Measurements from ENCODE around the gene PODN. TPM values are rescaled to one million over a fixed set of nuclear protein-coding genes. Genes with fewer than 3 reads are reported as not detected.

Gene PODN
- total RNA-seq, 1 experiment from 2014 or later, result not detected

DNA sequence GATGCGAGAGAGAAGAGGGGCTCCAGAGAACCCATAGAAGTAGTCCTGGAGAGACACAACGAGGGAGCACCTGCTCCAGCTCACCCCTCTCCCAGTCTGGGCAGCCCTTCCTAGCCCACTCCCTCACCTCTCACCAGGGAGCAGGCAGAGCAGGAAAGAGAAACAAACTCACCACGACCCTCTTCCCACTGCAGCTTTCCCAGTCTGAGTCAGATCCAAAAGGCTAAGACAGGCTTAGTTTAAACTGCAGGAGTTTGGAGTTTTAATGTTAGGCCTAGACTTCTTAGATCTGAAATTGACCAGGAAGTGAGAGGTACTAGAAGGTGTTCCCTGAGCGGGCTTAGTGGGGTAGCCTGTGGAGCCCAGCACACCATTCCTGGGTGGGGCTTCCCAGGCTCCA lies 50.8 kb downstream of the PODN start:
- no peak for DNase-seq (ENCODE audit: low read depth)

DNA sequence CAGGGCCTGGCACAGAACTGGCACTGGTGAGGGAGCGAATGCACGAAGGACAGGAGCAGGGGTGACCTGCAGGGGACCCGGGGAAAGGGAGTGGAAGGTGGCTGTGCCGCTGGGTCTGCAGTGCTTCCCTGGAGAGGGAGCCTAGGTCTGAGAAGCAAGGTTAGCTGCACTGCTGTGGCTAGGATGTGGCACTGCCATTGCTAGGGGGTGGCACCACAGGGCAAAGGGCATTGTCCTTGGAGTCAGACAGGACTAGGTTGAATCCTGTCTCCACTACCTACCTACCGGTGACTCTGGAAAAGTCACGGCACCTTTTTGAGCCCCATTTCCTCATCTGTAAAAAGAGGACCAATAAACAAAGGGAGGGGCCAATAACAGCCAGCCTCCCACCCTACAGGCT lies 52.1 kb downstream of the PODN start:
- DNase-seq (ENCODE audit: low read depth), result no peak

DNA sequence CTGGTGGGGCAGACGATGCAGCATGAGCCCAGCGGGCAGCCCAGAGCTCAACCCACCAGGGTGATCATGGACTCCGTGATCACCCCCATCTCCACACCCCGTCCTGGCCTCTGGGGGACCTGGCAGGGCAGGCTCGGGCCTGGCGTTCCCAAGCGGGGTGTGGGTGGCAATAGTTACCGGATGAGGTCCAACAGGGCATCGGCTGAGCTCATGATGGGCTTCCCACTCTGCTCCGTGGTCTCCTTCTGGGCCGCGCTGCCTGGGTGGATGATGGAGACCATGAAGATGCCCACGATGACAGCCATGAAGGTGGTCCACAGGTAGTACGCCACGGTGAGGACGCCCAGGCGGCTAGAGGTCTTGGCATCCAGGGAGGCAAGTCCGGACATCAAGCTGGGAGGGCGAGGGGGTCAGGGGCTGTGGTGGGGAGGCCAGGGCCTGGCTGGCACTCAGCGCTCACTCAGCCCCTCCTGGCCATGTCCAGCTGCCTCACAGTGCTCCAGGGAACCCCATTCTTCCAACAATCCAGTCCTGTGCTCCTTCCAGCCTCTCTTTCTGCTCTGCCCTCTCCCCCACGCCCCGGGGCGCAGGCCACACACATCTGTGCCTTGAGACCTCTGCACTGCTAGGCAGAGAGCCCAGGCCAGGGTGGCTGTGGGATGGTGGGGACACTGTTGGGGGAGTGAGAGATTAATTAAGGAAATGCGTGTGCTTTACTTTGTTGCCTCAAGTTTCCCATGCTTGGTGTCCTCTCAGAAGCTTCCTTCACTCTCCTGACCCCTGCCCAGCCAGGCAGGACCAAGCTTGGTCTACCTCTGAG lies 52.8 kb downstream of the PODN start:
- DNase-seq (ENCODE audit: low read depth), result no peak

DNA sequence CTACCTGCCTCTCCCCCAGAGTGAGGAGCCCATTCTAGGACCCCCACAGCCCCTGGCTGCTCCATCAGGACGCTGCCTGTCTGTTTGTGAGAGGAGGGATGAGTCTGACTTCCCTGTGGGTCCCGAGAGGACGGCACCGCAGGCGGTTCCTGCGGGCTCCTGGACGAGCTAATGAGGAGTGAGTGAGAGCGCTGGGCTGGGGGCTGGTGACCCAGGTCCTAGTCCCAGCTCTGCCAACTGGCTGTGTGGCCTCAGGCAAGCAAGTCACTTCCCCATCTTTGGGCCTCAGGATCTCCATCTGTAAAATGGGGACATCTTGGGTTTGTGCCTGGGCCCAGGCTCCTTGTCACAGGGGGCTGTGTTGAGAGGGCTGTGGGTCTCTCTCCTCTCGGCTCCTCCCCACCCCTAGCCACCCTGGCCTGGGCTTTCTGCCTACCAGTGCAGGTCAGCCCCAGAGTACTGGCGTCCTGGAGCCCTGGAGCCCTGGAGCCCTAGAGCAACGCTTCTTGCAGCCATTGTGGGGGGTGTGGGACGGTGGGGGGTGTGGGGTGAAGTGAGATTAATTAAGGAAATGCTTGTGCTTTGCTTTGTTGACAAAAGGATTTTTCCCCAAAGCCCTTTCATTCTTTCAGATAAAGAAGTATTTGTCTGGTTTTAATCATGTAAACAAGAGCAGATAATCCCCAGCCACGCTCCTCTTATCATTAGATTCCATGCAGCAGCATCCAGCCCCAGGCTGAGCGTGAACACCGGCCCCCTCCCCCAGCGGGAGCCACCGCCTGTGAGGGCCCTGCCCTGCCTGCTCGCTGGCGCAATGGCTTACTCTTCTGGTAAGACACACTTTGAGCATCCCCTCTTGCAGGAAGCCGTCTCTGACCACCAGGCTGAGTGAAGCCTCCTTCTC lies 53.6 kb downstream of the PODN start:
- DNase-seq (ENCODE audit: low read depth), result no peak

DNA sequence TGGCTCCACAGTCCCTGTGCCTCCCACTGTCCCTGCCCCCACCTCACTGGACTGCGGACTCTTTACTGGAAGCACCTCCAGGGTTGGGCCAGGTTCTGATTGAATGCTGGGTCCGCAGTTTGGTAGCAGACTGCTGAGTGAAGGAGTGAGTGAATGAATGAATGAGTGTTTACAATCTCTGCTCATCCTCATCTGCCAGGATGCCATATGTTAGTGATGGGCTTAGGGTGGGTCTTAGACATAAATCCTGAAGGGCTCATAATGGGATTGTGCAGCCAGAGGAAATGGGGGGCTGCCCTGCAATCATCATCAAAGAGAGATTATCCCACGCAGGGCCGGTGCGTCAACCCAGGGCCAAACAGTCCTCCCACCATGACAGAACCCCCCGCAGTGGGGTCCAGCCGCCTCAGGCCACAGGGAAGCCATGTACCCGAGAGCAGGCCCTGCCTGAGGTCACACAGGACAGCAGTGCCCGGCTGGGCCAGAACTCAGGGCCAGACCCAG lies 54.3 kb downstream of the PODN start:
- no peak for DNase-seq (ENCODE audit: low read depth)

DNA sequence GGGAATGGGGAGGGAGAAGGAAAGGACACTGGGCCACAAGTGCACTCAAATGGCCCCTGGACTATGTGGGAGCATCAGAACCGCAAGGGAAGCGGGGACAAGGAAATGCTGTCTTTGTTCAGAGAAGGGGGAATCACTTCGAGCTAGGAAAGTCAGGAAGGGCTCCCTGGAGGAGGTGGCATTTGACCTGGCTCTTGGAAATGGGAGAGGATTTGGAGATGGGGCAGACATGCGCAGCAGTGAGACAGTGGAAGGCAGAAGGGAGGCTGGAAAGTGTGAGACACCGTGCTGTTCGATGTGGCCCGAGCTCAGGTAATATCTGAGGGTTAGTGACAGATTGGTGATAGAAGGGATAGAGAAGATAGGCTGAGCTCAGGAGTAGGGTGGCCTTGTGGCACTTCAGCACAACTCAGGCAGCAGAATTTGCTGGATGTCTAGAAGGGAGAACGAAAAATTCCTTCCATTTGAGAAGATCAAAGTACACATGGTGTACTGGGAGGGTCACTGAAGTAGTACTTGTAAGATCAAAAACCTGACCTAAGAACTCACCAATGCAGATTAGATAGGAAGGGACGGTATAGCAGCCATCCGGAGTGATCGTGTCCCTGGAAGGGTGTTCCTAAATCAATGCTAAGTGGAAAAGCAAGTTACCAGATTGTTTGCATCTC lies 55.1 kb downstream of the PODN start:
- no peak for DNase-seq (ENCODE audit: low read depth)

DNA sequence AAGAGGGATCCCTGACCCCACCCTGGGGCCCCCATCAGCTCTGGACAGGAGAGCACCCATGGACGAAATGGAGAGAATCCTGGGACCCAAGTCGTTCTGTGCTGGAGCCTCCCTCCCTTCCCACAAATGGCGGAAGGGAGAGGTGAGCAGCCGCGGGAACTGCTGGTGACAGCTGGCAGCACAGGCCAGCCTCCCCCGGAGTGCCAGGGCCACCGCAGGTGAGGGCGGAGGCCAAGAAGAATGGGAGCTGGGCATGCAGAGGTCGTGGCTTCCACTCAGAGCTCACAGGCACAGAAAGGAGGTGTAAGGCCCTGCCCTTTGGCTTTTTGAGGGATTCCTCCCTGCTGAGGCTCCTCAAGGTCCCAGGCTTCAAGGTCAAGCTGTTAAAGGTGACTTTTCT lies 55.8 kb downstream of the PODN start:
- no peak for DNase-seq (ENCODE audit: low read depth)

DNA sequence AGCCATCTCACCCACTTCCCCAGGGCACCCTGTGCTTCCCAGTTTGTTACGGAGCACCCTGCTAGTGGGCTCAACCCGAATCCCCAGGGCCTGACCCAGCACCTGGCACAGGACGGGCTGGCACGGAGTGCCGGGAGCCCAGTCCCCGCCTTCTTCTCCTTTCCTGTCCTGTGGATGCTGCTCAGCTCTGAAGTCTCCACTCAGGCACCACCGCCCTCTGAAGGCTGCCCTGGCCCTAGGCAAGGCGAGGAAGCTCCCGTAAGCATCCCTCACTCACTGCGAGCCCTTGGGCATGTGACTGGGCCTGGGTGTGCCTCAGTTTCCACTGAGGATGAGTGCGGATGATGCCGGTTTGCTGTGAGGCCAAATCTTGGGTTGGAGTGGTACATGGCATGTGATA lies 58.6 kb downstream of the PODN start:
- DNase-seq (ENCODE audit: low read depth), result no peak

DNA sequence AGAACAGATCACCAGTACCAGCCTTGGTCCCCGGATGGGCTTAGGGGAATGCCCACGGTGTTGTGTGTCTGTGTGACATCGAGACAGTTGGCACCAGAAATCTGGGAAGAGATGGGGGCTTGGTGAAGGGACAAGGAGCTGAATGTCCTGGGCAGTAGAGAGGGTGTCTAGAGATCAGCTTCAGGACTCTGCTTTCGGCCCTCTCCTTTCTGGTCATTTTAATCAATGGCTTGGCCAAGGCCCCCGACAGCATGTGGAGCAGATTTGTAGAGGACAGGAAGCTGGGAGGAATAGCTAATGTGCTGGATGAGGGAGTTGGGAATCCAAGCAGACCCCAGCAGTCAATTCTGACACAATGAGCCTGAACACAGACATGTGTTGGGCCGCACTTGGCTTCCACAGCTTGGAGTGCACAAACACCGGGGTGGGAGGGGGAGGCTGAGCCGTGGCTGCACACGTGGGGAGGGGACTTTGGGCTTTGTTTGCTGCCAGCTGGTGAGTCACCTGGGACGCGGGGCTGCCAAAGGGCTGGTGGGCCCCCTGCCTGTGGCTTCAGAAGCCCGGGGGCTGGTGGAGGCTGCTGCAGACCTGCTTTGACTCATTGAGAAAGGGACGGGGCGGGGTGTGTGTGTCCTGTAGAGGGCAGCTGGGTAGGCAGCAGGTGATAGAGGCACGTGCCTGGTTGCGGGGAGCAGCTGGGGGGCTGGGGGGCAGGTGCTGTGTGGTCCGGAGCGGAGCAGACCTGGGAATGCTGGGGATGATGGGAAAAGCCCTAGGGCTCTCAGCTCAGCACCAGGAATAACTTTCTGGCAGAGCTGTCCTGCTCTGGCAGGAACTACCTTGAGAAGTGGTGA lies 59.5 kb downstream of the PODN start:
- peak; percentile 29 for DNase-seq (ENCODE audit: low read depth)

DNA sequence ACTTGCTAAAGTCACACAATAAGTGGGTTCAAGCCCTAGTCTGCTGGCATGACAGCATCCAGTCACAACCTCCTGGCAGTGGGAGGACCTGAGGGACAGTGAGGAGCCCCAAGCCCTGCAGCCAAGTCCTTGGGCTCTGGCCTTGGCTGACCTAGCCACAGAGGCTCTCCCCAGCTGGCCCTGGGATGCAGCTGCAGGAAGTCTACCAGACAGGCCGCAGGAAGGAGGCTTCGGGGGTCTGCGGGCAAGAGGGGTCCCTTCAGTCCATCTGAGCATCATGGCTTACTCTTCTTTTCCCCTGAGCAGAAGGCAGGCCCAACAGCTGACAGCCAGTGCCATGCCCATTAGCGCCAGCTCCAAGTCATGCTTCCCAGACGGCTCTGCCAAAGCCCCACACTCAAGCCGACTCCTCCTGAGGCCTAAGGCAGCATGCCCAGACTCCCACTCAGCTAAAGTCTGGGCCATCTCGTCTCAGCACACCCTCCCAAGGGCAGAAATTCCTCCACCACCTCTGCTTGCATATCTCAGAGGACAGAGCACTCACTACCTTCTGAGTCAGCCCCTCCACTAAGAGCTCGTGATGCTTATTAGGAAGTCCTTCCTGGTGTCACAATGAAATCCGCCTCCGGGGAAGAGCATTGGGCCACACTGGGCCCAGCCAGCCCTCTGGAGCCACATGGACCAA lies 60.3 kb downstream of the PODN start:
- no peak for DNase-seq (ENCODE audit: low read depth)

DNA sequence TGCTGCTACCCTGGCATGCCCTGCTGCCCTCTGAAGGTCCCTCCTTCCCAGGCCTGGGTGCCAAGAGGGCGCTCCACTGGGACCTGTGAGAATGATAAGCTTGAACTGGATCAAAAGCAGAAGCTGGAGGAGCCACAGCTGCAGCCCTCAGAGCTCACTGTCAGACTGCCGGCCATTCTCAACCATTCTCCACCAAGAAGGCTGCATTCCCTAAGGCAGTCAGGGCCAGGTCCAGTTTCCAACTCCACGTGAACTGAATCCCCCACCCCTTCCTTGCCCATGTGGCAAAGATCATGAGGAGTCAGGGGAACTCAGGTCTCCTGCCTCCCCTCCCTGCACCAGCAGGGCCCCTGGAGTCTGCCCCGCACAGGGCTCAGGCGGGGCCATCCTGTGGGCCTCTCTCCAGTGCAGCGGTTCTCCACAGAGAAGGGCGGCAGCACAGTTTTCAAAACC lies 61.0 kb downstream of the PODN start:
- DNase-seq (ENCODE audit: low read depth), result no peak

DNA sequence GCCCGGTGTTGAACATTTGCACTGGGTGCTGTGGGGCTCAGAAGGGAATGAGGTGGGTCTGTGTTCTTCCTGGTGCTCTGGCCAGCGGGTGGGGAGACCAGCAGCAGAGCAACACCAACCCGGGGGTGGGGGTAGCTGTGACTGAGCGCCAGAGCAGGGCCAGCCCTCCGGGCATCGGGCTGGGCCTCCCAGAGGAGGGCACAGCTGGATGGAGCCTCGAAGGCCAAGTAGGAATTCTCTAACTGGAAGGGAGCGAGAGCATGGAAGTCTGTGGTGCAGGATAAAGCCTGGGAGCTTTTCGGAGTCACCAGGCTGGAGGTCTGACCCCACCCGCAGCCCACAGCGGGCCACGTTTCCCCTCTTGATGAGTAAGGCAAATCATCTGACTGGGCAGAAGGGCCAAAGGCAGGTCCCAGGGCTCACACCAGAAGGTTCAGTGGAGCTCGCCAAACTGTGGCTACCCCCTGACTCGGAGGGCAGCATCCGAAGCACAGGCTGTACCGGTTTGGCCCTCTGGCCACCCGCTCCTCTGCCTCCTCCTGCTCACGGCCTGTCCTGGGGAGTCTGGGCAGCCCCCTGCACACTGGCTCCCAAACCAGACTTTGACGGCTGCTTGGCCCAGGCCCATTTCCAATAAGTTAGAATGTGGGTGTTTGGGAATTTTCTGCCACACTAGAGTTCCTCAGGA lies 61.6 kb downstream of the PODN start:
- DNase-seq (ENCODE audit: low read depth), result no peak

DNA sequence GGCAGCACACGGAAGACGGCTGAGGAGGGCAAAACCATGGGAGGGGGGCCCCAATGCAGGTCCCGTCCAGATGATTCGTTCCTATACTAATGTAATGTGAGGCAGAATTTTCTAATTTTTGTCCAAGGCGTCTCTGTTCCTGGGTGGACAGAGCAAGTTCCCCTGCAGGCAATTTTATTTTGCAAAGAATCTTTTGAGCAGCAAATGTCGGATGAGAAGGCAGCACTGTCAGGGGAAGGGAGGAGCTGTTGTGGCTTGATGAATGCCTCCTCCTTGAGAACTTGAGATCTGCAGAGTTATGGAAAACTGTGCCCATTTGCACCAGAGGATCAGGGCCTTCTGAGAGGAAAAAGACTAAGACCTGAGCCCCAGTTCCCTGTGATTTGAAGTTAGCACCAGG lies 63.1 kb downstream of the PODN start:
- no peak for DNase-seq (ENCODE audit: low read depth)

DNA sequence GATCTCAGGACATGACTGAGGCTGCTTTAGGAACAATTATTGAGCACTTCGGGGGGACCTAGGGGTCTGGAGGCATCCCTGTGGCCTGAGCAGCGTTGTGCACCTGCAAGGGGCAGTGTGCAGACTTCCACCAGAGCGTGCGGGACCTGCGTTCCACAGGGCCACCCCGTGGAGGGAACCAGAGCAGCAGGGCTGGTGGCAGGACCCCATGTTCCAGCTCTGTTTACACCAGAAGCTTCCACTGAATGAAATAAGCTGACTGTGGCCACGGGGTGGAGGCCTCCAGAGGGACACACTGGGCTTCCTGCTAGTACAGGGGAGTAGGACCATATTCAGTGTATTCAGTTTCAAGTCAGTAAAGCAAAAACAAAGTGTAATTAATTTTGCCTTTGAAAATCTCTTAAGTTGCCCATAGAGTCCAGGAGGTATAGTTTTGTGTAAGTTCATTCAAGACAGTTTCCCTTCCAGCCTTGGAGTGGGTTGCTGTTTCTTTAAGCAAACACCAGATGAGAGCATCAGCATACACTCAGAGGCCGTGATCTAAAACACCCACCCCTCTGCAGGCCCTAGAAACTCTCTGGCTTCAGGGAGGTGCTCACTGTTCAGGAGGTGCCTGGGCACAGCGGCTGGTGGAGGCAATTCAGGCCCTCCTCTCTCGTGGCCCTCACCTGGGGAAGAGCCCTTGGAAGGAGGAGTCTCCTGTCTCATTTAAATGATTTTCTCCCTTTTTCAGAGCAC lies 63.8 kb downstream of the PODN start:
- DNase-seq (ENCODE audit: low read depth), result no peak

DNA sequence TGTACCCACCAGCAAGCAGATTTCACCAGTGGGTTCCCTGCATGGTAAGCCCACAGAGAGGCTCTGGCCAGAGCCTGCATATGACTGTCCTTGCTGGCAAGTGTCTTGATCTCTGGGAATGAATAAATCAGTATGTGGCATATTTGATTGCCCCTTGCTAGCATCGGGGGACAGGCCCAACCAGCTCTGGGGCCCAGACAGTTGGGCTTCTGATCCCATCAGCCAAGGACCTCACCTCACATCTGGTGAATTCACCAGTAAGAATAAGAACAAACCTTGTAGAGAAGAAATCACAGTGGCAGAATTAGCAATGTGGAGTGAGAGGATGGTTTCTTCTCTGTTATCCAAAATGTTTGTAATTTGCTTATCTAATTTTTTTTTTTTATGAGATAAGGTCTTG lies 64.5 kb downstream of the PODN start:
- DNase-seq (ENCODE audit: low read depth), result no peak

DNA sequence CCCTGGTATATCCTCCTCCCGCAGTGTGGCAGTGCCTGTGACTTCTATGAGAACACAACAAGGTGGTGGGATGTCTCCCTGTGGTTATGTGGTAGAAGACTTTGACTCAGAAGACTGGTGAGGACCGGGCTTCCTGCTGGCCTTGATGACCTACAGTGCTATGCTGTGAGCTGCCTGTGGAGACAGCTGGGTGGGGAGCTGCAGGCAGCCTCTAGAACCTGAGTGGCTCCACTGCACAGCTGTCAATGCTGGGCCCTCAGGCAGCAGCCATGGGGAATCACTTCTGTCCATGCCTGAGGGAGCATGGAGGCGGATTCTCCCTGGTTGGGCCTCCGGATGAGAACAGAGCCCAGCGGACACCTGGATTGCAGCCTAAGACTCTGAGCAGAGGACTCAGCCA lies 65.5 kb downstream of the PODN start:
- peak; percentile 42 for DNase-seq (ENCODE audit: low read depth)

DNA sequence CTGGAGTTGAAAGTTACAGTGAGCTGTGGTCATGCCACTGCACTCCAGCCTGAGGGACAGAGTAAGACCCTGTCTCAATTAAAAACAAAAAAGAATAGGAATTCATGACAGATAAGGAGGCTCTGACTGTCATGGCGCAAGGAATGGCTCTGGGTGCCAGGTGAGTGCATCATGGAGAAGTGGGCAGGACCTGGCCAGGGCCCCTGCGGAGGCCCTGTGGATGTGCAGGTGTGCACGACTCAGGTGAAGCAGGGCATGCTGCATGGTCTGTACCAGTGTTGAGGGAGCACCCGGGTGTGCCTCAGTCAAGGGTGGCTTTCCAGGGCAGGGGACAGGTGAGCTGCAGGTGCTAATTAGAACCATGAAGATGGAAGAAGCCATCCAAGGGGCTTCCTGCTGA lies 66.4 kb downstream of the PODN start:
- DNase-seq (ENCODE audit: low read depth), result no peak

DNA sequence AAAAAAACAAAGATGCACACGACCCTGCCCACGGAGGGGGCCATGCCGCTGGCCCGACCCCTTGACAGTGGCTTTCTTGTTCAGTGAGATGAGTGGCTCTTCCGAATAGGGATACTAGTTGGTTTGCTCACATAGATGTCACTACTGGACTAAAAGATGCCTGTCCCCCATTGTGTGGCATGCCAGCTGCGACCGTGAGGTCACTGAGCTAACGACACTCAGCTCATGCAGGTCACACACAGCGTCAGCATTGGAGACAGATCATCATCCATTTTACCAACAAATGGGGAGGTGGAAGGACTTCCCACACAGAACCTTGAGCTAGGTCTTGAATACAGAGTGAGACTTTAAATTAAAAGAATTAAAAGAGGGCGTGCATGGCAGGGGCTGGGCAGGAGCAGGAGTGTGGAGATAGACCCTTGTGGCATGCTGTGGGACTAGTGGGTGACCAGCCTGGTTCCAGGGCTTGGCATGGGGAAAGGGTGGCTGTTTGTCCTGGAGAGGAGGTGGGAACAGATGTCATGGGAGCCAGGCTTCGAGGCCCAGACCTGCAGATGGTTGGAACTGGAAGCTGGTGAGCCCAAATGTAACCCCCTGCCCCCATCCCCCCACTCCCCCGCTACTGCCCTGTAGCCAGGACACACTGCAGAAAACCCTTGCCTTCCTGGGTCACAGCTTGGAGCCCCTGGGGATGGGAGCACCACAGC lies 68.0 kb downstream of the PODN start:
- DNase-seq (ENCODE audit: low read depth), result no peak

DNA sequence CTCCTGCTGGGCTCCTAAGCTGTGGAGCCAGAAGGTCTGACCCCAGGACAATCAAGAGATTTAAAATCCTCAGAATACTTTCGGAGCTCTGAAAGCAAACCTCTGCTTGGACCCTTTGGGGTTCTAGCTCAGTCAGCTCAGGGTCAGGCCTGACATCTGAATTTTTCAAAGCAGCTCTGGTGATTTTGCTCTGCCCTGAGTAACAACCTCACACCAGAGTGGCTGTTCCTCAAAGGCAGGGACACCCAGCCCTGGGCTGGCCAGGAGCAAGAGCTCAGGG lies 68.5 kb downstream of the PODN start:
- no peak for DNase-seq (ENCODE audit: low read depth)
